Epidermal melanocyte (primary cell): ENCODE results near the gene HHATL.

Source experiments
- DNase-seq: peaks from one replicate; pipeline ENCODE4 v3.0.0; 2011; ENCODE audit warnings: low spot score; ENCODE audit not compliant: insufficient read length

HHATL gene

DNA sequence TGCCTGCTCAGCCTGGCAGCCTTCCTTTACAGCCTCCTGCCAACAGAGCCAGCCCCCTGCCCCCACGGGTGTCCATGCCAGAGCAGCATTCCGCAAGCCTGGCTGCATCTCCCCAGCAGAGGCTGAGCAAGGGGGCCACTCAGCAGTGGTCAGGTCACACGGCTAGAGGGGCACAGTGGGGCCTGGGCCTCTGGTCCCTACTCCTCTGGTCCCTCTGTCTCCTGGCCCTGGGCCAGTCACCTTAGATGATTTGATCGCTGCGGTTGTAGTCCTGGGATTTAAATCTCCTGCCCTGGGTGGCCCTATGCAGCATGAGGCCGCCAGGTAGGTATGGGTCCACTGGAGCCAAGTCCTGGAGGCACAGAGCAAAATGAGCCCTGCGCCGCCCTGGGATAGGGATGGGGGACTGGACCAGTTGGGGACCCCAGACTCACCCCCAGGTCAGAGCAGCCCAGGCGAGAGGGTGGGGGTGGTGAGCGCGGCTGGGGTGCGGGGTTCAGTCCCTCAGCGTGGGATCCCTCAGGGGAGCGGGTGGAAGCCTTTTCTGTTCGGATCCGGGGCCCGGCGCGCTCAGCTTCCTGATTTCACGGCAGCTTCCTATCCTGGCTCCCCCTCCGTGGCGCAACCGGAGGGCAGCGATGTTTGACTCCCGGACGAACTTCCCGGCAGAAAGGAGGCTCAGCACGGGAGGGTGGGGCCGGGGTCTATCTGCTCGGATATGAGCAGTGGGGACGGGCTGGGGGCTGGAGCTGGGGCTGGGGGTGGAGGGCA, 48.9 kb downstream of the HHATL start, which contains the start of gene ZBTB47:
TSS of gene ZBTB47 (plus strand) at position 138 of the 771 bp plus-strand sequence. CDS start 4,659 bp downstream, outside the sequence.
- no peak for DNase-seq

DNA sequence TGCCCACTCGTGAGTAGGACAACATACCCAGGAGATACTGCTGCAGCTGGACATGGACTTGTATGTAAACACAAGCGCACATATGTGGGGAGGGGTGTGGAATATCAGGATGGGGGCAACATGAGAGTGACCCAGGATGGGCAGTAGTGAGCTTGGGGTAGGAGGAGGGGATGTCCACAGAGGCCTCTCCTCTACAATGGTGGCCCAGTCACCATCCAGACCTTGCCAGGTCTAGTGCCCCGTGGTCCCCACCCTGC, 49.4 kb downstream of the HHATL start:
- no peak for DNase-seq

DNA sequence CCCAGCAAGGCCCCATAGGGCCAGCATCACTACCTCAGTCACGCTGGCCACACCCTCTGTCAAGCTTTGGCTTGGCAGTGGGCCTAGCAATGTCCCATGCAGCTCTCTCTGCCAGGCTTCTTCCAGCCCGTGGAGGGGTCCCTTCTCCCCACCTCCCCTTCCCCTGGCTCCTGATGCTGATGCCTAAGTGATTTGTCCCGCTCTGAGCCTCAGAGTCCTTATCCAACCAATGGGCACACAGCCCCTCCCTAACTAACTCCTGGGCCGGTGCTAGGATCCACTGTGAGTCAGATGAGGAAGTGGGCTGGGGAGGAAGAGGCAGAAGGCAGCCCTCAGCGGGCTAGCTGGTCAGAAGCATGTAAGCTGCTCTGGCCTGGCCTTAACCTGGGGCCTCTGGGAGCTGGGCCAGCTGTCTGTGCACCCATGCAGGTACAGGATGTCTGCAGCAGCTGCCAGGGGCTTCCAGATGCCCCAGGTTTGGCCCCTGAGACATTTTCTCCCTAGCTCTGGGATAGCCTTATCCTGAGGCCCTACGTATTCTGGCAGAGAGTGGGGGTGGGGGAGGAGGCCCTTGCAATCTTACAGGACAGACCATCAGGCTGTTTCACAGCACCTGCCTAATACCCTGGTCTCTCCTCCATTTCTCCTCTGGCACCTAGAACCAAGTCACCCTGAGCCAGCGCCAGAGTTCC, 49.8 kb downstream of the HHATL start:
- DNase-seq, result no peak

DNA sequence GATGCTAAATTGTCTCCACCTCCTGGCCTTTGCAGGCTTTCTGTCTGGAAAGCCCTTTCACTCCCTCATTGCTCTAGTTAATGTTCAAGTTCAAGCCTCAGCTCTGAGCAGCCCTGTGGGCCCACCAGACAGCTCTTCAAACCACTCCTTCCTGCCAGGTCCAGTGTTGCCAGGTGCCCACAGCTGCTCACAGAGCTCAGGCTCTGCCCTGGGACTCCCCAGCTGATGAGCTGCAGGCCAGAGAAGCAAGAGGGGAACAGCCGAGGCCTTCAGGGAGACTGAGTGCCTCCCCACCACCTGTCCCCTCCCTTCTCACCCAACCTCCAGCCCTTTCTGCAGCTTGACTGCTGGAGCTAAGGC, 50.4 kb downstream of the HHATL start:
- no peak for DNase-seq

DNA sequence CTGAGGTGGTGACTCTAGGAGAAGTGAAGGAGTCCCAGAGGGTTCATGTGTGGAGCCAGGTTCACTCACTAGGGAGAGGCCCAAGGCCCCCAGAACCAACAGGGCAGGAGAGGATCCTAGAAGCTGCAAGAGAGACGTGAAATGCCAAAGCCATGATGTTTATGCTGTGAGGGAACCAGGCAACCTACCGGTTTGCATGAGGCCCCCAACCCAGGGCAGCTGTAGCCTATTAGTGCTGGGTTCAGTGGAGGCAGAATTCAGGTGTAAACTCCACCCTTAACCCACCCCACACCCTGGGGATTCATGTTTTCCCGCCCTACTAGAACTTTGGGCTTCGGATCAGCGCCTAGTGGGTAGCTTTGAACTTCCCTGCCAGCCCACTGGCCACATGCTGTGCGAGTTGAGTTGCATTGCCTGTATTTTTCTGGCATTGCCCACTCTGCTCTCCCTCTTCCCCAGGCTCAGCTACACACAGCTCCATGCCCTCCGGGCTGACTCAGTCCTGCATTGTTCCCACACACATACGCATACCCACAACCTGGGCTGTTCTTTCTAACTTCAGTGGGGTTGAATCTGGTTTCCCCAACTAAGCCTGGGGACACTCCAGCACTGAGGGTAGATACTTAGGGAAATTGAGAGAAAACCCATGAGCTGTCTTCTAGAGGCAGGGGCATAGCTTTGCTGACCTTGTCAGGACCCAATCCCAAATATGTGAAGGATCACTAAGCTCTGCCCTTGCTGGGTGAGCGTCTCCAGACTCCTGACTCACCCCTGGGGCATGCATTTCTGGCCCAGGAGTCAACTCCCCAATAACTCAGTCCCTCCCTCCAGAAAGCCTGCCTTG, 51.1 kb downstream of the HHATL start:
- DNase-seq, result no peak

DNA sequence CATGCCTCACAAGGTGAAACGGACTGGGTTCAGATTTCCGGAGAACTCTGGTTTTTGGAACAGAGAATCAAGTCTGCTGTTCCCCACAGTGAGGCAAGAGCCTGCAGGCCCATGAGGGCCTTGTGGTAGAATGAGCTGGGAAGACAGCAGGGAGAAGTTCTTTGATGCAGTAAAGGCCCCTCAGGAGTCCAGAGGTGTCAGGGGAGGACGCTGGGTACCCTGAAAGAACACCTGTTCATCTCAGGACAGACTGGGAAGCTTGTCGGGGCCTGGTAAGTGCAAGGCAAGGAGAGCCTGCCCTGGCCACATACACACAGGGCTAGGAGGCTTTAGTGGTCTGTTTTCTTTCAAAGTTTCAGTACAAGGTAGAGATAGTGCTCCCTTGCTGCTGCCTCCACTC, 52.8 kb downstream of the HHATL start:
- DNase-seq, result no peak

DNA sequence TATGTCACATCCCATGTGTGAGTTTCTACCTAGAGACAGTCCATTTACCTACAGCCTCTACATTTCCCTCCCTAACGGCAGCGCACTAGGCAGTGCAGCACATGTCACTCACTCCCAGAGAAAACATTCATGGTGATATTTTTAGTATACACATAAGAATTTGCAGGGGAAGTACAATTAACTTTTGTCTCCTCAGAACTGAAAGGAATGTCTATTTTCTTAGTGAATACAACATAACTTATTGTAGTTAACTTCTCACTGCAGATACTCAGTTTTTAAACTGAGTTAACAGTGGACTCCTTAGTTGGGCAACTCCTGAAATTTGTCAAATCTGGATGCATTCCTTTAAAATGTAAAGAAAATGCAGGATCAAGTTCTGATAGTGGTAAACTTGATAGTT, 53.6 kb downstream of the HHATL start:
- no peak for DNase-seq

DNA sequence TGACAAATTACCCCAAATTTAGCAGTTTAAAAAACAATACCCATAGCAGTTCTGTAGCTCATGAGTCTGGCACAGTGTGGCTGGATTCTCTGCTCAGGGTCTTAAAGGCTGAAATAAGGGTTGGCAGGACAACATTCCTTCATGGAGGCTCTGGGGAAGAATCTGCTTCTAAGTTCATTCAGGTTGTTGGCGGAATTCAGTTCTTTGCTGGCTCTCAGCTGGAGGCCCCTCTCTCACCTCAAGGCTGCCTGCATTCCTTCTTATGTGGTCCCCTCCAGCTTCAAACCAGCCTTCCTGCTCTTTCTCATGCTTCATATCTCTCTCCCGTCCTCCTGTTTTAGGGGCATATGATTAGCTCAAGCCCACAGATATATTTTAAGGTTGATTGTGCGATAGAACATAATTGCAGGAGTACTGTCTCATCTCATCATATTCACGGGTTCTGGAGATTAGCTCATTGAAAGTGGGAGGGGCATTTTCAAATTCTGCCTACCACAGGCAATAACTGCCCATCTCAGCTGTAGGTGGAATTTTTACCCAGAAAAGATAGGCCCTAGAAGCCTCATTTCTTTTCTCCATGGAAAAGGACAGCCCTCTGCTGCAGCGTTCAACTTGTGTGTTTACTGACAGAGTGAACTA, 54.7 kb downstream of the HHATL start:
- DNase-seq, result no peak
